H1 (cell line): ENCODE data around the gene TPD52L2. TPM values are rescaled to one million over a fixed set of nuclear protein-coding genes. Genes with fewer than 3 reads are reported as not detected.

ENCODE experiments used
- CTCF ChIA-PET: fragments of 300-600 bp; sonication (Branson Sonifier 250); formaldehyde crosslinking; loops from one replicate; lab custom pipeline; 2021; ENCODE audit not compliant: partially characterized antibody; lab: Charles Lee
- POLR2A ChIA-PET: fragments of 300-600 bp; sonication (Branson Sonifier 250); formaldehyde crosslinking; loops from one replicate; lab custom pipeline; 2021; ENCODE audit warnings: inconsistent platforms; ENCODE audit not compliant: partially characterized antibody; lab: Charles Lee
- DNase-seq, 2 experiments: peaks; one replicate each; pipeline versions ENCODE4 v3.0.0 to v3.0.0-alpha.2; 2010 to 2022; ENCODE audit warnings: low spot score in 2 of 2, low read depth in 1 of 2, mixed read lengths in 1 of 2
- FAIRE-seq: peaks from 2 replicates; lab custom pipeline; 2011; peaks lifted over from hg19 to GRCh38; lab: Jason Lieb, UNC
- H2AFZ ChIP-seq: 2 replicates; pipeline ENCODE4 v1.8.1; 2012; ENCODE audit warnings: low read length, inconsistent platforms
- H2AK5ac ChIP-seq: 2 replicates; pipeline ENCODE4 v1.6.1; 2013; ENCODE audit warnings: low read depth, low read length
- H2BK120ac ChIP-seq: replicated peaks from 2 replicates; pipeline ENCODE3; 2013; ENCODE audit warnings: low read depth, low read length, inconsistent platforms
- H2BK12ac ChIP-seq: 2 replicates; pipeline ENCODE4 v1.6.1; 2013; ENCODE audit warnings: low read depth, low read length
- H2BK15ac ChIP-seq: 2 replicates; pipeline ENCODE4 v1.6.1; 2013; ENCODE audit warnings: low read length
- H2BK20ac ChIP-seq: 2 replicates; pipeline ENCODE4 v1.6.1; 2013; ENCODE audit warnings: low read length
- H2BK5ac ChIP-seq: 2 replicates; pipeline ENCODE4 v1.6.1; 2013; ENCODE audit warnings: low read depth, low read length
- H3K14ac ChIP-seq: 2 replicates; pipeline ENCODE4 v1.6.1; 2013; ENCODE audit warnings: inconsistent platforms; ENCODE audit not compliant: insufficient read length
- H3K18ac ChIP-seq: 2 replicates; pipeline ENCODE4 v1.6.1; 2013; ENCODE audit warnings: low read length; ENCODE audit errors: extremely low read depth
- H3K23ac ChIP-seq: 2 replicates; pipeline ENCODE4 v1.6.1; 2013; ENCODE audit warnings: inconsistent platforms; ENCODE audit not compliant: insufficient read length
- H3K23me2 ChIP-seq: 2 replicates; pipeline ENCODE4 v1.6.1; 2013; ENCODE audit warnings: low read depth, low read length
- H3K27ac ChIP-seq: 2 replicates; pipeline ENCODE4 v1.6.1; 2011; ENCODE audit warnings: low read depth, low read length, inconsistent platforms
- H3K27me3 ChIP-seq, 4 experiments: replicated peaks in 1 of 4; 1 replicate in 1 of 4; 2 replicates in 3 of 4; pipeline versions ENCODE4 v1.6.1 to v1.8.1; 2011 to 2013; ENCODE audit warnings: low read length in 3 of 4, mild to moderate bottlenecking in 3 of 4, inconsistent platforms in 2 of 4, mixed read lengths in 2 of 4, moderate library complexity in 1 of 4; ENCODE audit not compliant: control insufficient read depth in 3 of 4, insufficient read depth in 3 of 4; ENCODE audit errors: extremely low read depth in 1 of 4
- H3K36me3 ChIP-seq, 4 experiments: 2 replicates each; pipeline versions ENCODE4 v1.6.1 to v1.8.1; 2011 to 2013; ENCODE audit warnings: mild to moderate bottlenecking in 4 of 4, low read length in 3 of 4, moderate library complexity in 2 of 4, control low read depth in 1 of 4, inconsistent platforms in 1 of 4; ENCODE audit not compliant: insufficient read depth in 4 of 4, control insufficient read depth in 2 of 4
- H3K4ac ChIP-seq: replicated peaks from 2 replicates; pipeline ENCODE3; 2013; ENCODE audit warnings: low read length, low read depth, mixed read lengths, inconsistent platforms; ENCODE audit not compliant: insufficient read length
- H3K4me1 ChIP-seq, 4 experiments: replicated peaks in 1 of 4; 1 replicate in 1 of 4; 2 replicates in 3 of 4; pipeline versions ENCODE4 v1.6.1 to v1.8.1; 2011 to 2013; ENCODE audit warnings: low read length in 3 of 4, inconsistent platforms in 2 of 4, mixed read lengths in 1 of 4; ENCODE audit not compliant: insufficient read depth in 4 of 4, control insufficient read depth in 3 of 4
- H3K4me2 ChIP-seq, 2 experiments: 2 replicates each; pipeline versions ENCODE4 v1.6.1 to v1.8.1; 2011 to 2013; ENCODE audit warnings: low read depth in 2 of 2, low read length in 2 of 2, control low read depth in 1 of 2, inconsistent platforms in 1 of 2, mild to moderate bottlenecking in 1 of 2; ENCODE audit not compliant: insufficient read depth in 1 of 2
- H3K4me3 ChIP-seq, 4 experiments: fragments of 200-600, 300-600 bp in 1 of 4; sonication (generic), shearing (Covaris generic), sonication (Bioruptor Twin) in 1 of 4; 2 replicates each; pipeline versions ENCODE4 v1.5.1 to v1.8.1; 2011 to 2016; ENCODE audit warnings: low read length in 4 of 4, low read depth in 3 of 4, control low read depth in 2 of 4, inconsistent platforms in 2 of 4, mild to moderate bottlenecking in 2 of 4, mixed read lengths in 1 of 4, moderate library complexity in 1 of 4; ENCODE audit not compliant: insufficient read depth in 2 of 4; ENCODE audit errors: extremely low read depth in 1 of 4
- H3K56ac ChIP-seq: replicated peaks from 2 replicates; pipeline ENCODE3; 2013; ENCODE audit warnings: low read depth, mild to moderate bottlenecking, mixed read lengths, low read length, inconsistent platforms; ENCODE audit not compliant: insufficient read length
- H3K79me1 ChIP-seq: 2 replicates; pipeline ENCODE4 v1.6.1; 2013; ENCODE audit warnings: low read depth, low read length, control low read depth
- H3K79me2 ChIP-seq, 2 experiments: 2 replicates each; pipeline versions ENCODE4 v1.6.1 to v1.8.1; 2012 to 2013; ENCODE audit warnings: low read length in 2 of 2, mild to moderate bottlenecking in 2 of 2, inconsistent platforms in 1 of 2; ENCODE audit not compliant: insufficient read depth in 2 of 2, control insufficient read depth in 1 of 2
- H3K9ac ChIP-seq, 4 experiments: replicated peaks in 1 of 4; 1 replicate in 1 of 4; 2 replicates in 3 of 4; pipeline versions ENCODE4 v1.6.1 to v1.8.1; 2011 to 2013; ENCODE audit warnings: low read depth in 3 of 4, low read length in 3 of 4, control low read depth in 2 of 4, mild to moderate bottlenecking in 2 of 4, moderate library complexity in 2 of 4, inconsistent platforms in 1 of 4; ENCODE audit errors: extremely low read depth in 1 of 4
- H3K9me3 ChIP-seq, 2 experiments: 2 replicates each; pipeline versions ENCODE4 v1.6.1 to v1.8.1; 2012 to 2013; ENCODE audit warnings: mild to moderate bottlenecking in 2 of 2, moderate library complexity in 2 of 2, control low read depth in 1 of 2, inconsistent platforms in 1 of 2, low read depth in 1 of 2, low read length in 1 of 2, mixed read lengths in 1 of 2; ENCODE audit not compliant: insufficient read depth in 2 of 2
- H4K20me1 ChIP-seq, 2 experiments: replicated peaks in 1 of 2; 2 replicates each; pipeline versions ENCODE3 to v1.8.1; 2011 to 2013; ENCODE audit warnings: inconsistent platforms in 2 of 2, low read length in 2 of 2, mild to moderate bottlenecking in 1 of 2; ENCODE audit not compliant: insufficient read depth in 2 of 2, control insufficient read depth in 1 of 2
- H4K5ac ChIP-seq: 2 replicates; pipeline ENCODE4 v1.6.1; 2013; ENCODE audit warnings: low read length, low read depth, mixed read lengths, inconsistent platforms; ENCODE audit not compliant: insufficient read length
- H4K8ac ChIP-seq: 2 replicates; pipeline ENCODE4 v1.8.0; 2013; ENCODE audit warnings: mild to moderate bottlenecking, moderate library complexity, low read length, inconsistent platforms; ENCODE audit not compliant: insufficient read depth; ENCODE audit errors: extremely low read depth
- H4K91ac ChIP-seq: replicated peaks from 2 replicates; pipeline ENCODE3; 2013; ENCODE audit warnings: low read length, mixed read lengths, inconsistent platforms; ENCODE audit not compliant: insufficient read length
- CREB1 ChIP-seq: IDR thresholded peaks from 2 replicates; pipeline ENCODE4 v1.6.1; 2012; ENCODE audit warnings: inconsistent platforms
- EZH2 ChIP-seq: fragments of 200-600 bp; sonication (generic); IDR thresholded peaks from 2 replicates; pipeline ENCODE4 v1.7.1; 2012; ENCODE audit warnings: low read depth, mild to moderate bottlenecking, moderate library complexity, low read length, inconsistent platforms; ENCODE audit not compliant: severe bottlenecking
- GABPA ChIP-seq: IDR thresholded peaks from 2 replicates; pipeline ENCODE4 v1.6.1; 2011; ENCODE audit warnings: mild to moderate bottlenecking, low read length, moderate library complexity, borderline replicate concordance; ENCODE audit not compliant: insufficient read depth
- GTF2F1 ChIP-seq: IDR thresholded peaks from 2 replicates; pipeline ENCODE4 v1.6.1; 2012; ENCODE audit warnings: low read depth, low read length, improper control_type of control experiment, borderline replicate concordance
- HDAC2 ChIP-seq, 2 experiments: fragments of 300-600 bp in 1 of 2; sonication (generic) in 1 of 2; IDR thresholded peaks; 2 replicates each; pipeline ENCODE4 v1.6.1; 2011 to 2012; ENCODE audit warnings: low read depth in 2 of 2, low read length in 2 of 2, mild to moderate bottlenecking in 2 of 2, moderate library complexity in 2 of 2, borderline replicate concordance in 1 of 2, inconsistent platforms in 1 of 2
- JUN ChIP-seq: IDR thresholded peaks from 2 replicates; pipeline ENCODE4 v1.6.1; 2011; ENCODE audit warnings: low read depth, mild to moderate bottlenecking, improper control_type of control experiment, low read length
- KDM4A ChIP-seq: IDR thresholded peaks from one replicate; pipeline ENCODE4 v1.7.1; 2012; ENCODE audit warnings: low read depth, mild to moderate bottlenecking, moderate library complexity, low read length, inconsistent platforms; ENCODE audit not compliant: severe bottlenecking
- NRF1 ChIP-seq: IDR thresholded peaks from 2 replicates; pipeline ENCODE4 v1.6.1; 2011; ENCODE audit warnings: mild to moderate bottlenecking, low read depth, low read length, improper control_type of control experiment
- TAF7 ChIP-seq: optimal IDR thresholded peaks from 2 replicates; pipeline ENCODE3; 2011; ENCODE audit warnings: low read depth, mild to moderate bottlenecking, inconsistent platforms, low read length, moderate library complexity, borderline replicate concordance
- TBP ChIP-seq: IDR thresholded peaks from 2 replicates; pipeline ENCODE4 v1.6.1; 2011; ENCODE audit warnings: low read depth, low read length, improper control_type of control experiment
- TEAD4 ChIP-seq: IDR thresholded peaks from 2 replicates; pipeline ENCODE4 v1.6.1; 2012; ENCODE audit warnings: low read depth, low read length, inconsistent platforms, mixed read lengths
- WGBS, 2 experiments: shearing (Covaris generic) in 1 of 2; methylation state at CpG; one replicate each; pipeline versions ENCODE4 v1.1.6 to v1.1.7; 2013 to 2015; ENCODE audit warnings: low lambda C conversion rate in 2 of 2, mixed read lengths in 2 of 2, inconsistent platforms in 1 of 2, low coverage in 1 of 2, missing lambda C conversion rate in 1 of 2; ENCODE audit not compliant: insufficient replicate concordance in 2 of 2, insufficient coverage in 1 of 2, insufficient read length in 1 of 2; ENCODE audit errors: extremely low coverage in 1 of 2, missing lambda C conversion rate in 1 of 2; 5-methylcytosine and 5-hydroxymethylcytosine counted together
- polyA plus RNA-seq, 7 experiments: library from polyadenylated mRNA; depleted of rRNA in 3 of 7; stranded (reverse) in 5 of 7; unstranded in 2 of 7; fragments of >200 nt in 5 of 7; fragments of 200-250 nt in 2 of 7; gene quantifications; 1 replicate in 5 of 7; 2 replicates in 1 of 7; 4 replicates in 1 of 7; pipeline versions ENCODE4 v1.2.1 to v1.2.3, GENCODE V29; 2011 to 2013; ENCODE audit warnings: missing spikeins in 2 of 7, mixed read lengths in 2 of 7
- total RNA-seq: library from RNA; stranded (reverse); fragmentation: NEBNext Ultra II Directional; extraction: Animal tissue kit (Norgen Biotek cat#: 25700); gene quantifications from 2 replicates; pipeline ENCODE4 v1.2.1, GENCODE V29; 2021
- TF ChIP-seq, protein P1 (sequence below): IDR thresholded peaks from 2 replicates; pipeline ENCODE4 v1.6.1; 2012; ENCODE audit warnings: inconsistent platforms

TPD52L2 gene
- total and polyA plus RNA-seq, 2 of the 8 experiments (the other 6 are each of a cell fraction or from before 2014, with no cell fraction given), result 77.1 to 80.2 TPM

GRCh38 chr20:63823691-63824311, 41.3 kb upstream of the TPD52L2 start:
- Histone ChIP-seq H2BK5ac (0 out of 2 replicates have a peak overlapping the region, but pooled peaks have one; percentile 16), H2AK5ac (no peak overlapping the region), H3K27ac (no peak overlapping the region), H3K9me3 (no peaks in the 10 kb centered on the region), H2BK15ac (no peak overlapping the region), H2BK20ac (no peak overlapping the region), H3K23ac (no peak overlapping the region), H3K14ac (no peak overlapping the region), H3K56ac (no peak overlapping the region), H4K91ac (no peak overlapping the region), H2AFZ (no peak overlapping the region), H3K79me1 (peaks cover 15% of the 10 kb centered on the region), H3K9ac (no peak overlapping the region), H3K4me3 (no peak overlapping the region), H4K8ac (no peak overlapping the region), H2BK12ac (no peak overlapping the region), H4K5ac (no peak overlapping the region), H2BK120ac (no peak overlapping the region), H3K79me2 (peaks cover 7 to 60% of the 10 kb centered on the region in 2 experiments), H3K27me3 (no peaks in the 10 kb centered on the region; a peak in 2 of 7 replicates), H3K4me1 (peaks cover 0 to 3% (median 1%) of the 10 kb centered on the region in 4 experiments; a peak in 2 of 7 replicates), H3K23me2 (no peaks in the 10 kb centered on the region; the same call in 1 of the 2 replicates), H3K36me3 (no peaks in the 10 kb centered on the region; a peak in 1 of 8 replicates), H3K4ac (no peak overlapping the region), H3K4me2 (no peak overlapping the region), H3K18ac (no peak overlapping the region), H4K20me1 (peaks cover 6 to 16% of the 10 kb centered on the region in 2 experiments)
- WGBS, 2 experiments, result 84% methylated on average over 12 of the region's 12 CpGs; no CpG with 5 or more reads in 1 of the 2 experiments
- FAIRE-seq, result no peak
- no peak for DNase-seq
- ChIA-PET CTCF (interaction anchor here (1.5 to 2.1 kb wide), 2 partner anchors 31 to 48 kb away, joined by 3 to 5 read pairs; no protein-coding TSS in a partner anchor), POLR2A (interaction anchor here (0.8 to 1.2 kb wide), 3 partner anchors 35 to 41 kb away, joined by 3 to 5 read pairs (median 3); partner anchors contain the start of gene TPD52L2)
- TF ChIP-seq KDM4A (no peak), EZH2 (no peak), TBP (no peak), CREB1 (no peak), HDAC2 (IDR thresholded peaks at IDR 0.05; ENCODE audit: borderline replicate concordance in 1 of 2, low read depth in 2 of 2, low read length in 2 of 2) (no peak), GABPA (no peak), NRF1 (no peak), GTF2F1 (no peak), TAF7 (no peak), TEAD4 (no peak), JUN (no peak)
- TF ChIP-seq, protein P1, sequence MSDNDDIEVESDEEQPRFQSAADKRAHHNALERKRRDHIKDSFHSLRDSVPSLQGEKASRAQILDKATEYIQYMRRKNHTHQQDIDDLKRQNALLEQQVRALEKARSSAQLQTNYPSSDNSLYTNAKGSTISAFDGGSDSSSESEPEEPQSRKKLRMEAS, result no peak
